Astrocyte (in vitro differentiated cells and primary cell): ENCODE measurements around the gene WNT9B.

Experiments used
- EZH2 ChIP-seq: IDR thresholded peaks from 2 replicates; pipeline ENCODE4 v1.6.1; 2012; ENCODE audit warnings: mild to moderate bottlenecking, low read length, inconsistent platforms; ENCODE audit not compliant: insufficient read depth
- TF ChIP-seq, protein P1 (sequence below): IDR thresholded peaks from 2 replicates; pipeline ENCODE4 v1.5.1; 2011; ENCODE audit warnings: low read depth, mild to moderate bottlenecking, inconsistent platforms, low read length, moderate library complexity; ENCODE audit not compliant: insufficient read depth

DNA sequence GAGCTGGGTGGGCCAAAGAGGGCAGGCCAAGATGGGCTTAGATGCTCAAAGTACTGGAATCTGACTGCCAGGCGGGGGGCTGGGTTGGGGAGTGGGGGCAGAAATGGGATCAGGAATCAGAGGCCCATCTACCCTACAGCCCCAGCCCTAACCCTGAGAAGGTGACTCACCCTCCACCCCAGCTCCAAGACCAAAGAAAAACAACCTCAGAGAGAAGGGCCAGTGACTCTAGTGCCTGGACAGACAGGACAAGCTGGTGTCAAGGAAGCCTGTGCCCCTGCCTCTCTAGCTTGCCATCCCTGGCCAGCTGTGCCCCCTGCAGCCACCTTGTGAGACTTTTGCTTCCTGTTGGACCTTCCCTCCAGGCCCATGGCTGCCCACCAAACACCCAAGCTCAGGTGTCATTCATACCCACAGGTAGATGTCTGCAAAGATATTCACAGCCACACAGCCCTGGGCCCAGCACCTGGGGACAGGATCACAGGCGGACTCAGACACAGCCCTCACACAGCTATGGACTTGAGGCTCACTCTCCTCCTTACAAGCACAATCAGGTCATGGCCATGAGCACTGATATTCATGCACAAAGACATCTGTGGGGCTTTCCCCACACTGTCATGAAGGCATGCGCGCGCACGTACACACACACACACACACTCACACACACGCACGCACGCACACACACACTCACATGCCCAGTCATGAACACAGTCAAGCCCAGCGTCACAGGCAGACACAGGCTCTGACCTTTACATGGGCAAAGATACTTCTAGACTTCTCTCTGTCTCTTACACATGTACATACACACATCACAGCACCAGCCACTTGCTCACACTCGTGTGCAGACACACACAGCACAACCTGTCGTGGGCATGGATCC, 35.7 kb upstream of the WNT9B start:
- TF ChIP-seq, protein P1, sequence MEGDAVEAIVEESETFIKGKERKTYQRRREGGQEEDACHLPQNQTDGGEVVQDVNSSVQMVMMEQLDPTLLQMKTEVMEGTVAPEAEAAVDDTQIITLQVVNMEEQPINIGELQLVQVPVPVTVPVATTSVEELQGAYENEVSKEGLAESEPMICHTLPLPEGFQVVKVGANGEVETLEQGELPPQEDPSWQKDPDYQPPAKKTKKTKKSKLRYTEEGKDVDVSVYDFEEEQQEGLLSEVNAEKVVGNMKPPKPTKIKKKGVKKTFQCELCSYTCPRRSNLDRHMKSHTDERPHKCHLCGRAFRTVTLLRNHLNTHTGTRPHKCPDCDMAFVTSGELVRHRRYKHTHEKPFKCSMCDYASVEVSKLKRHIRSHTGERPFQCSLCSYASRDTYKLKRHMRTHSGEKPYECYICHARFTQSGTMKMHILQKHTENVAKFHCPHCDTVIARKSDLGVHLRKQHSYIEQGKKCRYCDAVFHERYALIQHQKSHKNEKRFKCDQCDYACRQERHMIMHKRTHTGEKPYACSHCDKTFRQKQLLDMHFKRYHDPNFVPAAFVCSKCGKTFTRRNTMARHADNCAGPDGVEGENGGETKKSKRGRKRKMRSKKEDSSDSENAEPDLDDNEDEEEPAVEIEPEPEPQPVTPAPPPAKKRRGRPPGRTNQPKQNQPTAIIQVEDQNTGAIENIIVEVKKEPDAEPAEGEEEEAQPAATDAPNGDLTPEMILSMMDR = no peak
- TF ChIP-seq EZH2 = no peak
